ENCODE data around the gene LY6G6C.

The LY6G6C gene

GRCh38 chr6:31736021-31736767, 14.6 kb upstream of the LY6G6C start, which contains the start of gene CLIC1:
Gene CLIC1, minus strand, starts transcription at chr6:31736530. Its CDS starts 230 bp downstream, at chr6:31736300.
- Histone ChIP-seq H3K36me3 (peaks cover 35% of the 10 kb centered on the region), H3K4me3 (ENCODE audit: low read depth, low read length) (peak within 1 kb of the TSS; percentile 74), H3K9me3 (ENCODE audit: severe bottlenecking) (peaks cover 4% of the 10 kb centered on the region), H3K27ac (peak within 1 kb of the TSS; percentile 61), H3K27me3 (ENCODE audit: insufficient read depth, low read depth, severe bottlenecking) (no peaks in the 10 kb centered on the region)
- TF ChIP-seq CTCF (IDR thresholded peaks at IDR 0.05; ENCODE audit: low read depth, low read length) = no peak
- peak; percentile 91 for DNase-seq

GRCh38 chr6:31734821-31735406, 13.4 kb upstream of the LY6G6C start:
- H3K27ac ChIP-seq = peak overlapping the region; percentile 30
- no peaks in the 10 kb centered on the region for H3K27me3 ChIP-seq (ENCODE audit: insufficient read depth, low read depth, severe bottlenecking)
- TF ChIP-seq CTCF (IDR thresholded peaks at IDR 0.05; ENCODE audit: low read depth, low read length) = no peak
- peaks cover 2% of the 10 kb centered on the region for H3K9me3 ChIP-seq (ENCODE audit: severe bottlenecking)
- peak; percentile 74 for DNase-seq
- H3K4me3 ChIP-seq (ENCODE audit: low read depth, low read length) = peak overlapping the region; percentile 74
- H3K36me3 ChIP-seq = peaks cover 39% of the 10 kb centered on the region

- TF ChIP-seq CTCF (IDR thresholded peaks at IDR 0.05; ENCODE audit: low read depth, low read length) = no peak
- H3K4me3 ChIP-seq (ENCODE audit: low read depth, low read length) = peak overlapping the region; percentile 74; the same call in 1 of the 2 replicates
- H3K27ac ChIP-seq = peak overlapping the region; percentile 30
- DNase-seq = no peak
- H3K27me3 ChIP-seq (ENCODE audit: insufficient read depth, low read depth, severe bottlenecking) = no peaks in the 10 kb centered on the region
- no peaks in the 10 kb centered on the region for H3K9me3 ChIP-seq (ENCODE audit: severe bottlenecking)
- peaks cover 39% of the 10 kb centered on the region for H3K36me3 ChIP-seq
Measured at GRCh38 chr6:31734247-31734820, 12.8 kb upstream of the LY6G6C start.

- no peak for DNase-seq
- no peak overlapping the region for H3K4me3 ChIP-seq (ENCODE audit: low read depth, low read length)
- H3K36me3 ChIP-seq = peaks cover 40% of the 10 kb centered on the region
- H3K27me3 ChIP-seq (ENCODE audit: insufficient read depth, low read depth, severe bottlenecking) = no peaks in the 10 kb centered on the region
- no peak for TF ChIP-seq CTCF (IDR thresholded peaks at IDR 0.05; ENCODE audit: low read depth, low read length)
- H3K27ac ChIP-seq = no peak overlapping the region
- no peaks in the 10 kb centered on the region for H3K9me3 ChIP-seq (ENCODE audit: severe bottlenecking)
Measured at GRCh38 chr6:31733734-31734133, 12.2 kb upstream of the LY6G6C start.

GRCh38 chr6:31732029-31732428, 10.5 kb upstream of the LY6G6C start:
- Histone ChIP-seq H3K27me3 (ENCODE audit: insufficient read depth, low read depth, severe bottlenecking) (no peaks in the 10 kb centered on the region), H3K4me3 (ENCODE audit: low read depth, low read length) (no peak overlapping the region), H3K27ac (no peak overlapping the region), H3K9me3 (ENCODE audit: severe bottlenecking) (no peaks in the 10 kb centered on the region), H3K36me3 (peaks cover 55% of the 10 kb centered on the region)
- TF ChIP-seq CTCF (IDR thresholded peaks at IDR 0.05; ENCODE audit: low read depth, low read length) = no peak
- DNase-seq = no peak
